WTC11 (cell line): ENCODE measurements around the gene TMEM169. TPM values are rescaled to one million over a fixed set of nuclear protein-coding genes. Genes with fewer than 3 reads are reported as not detected.

ENCODE experiments used
- ATAC-seq: fragments of 200-7000 bp; cut with Tn5 transposase; 2 replicates; pipeline ENCODE4 v1.10.0; 2021; ENCODE audit warnings: mild to moderate bottlenecking, moderate library complexity
- CTCF ChIA-PET: fragments of 300-600 bp; sonication (Branson Sonifier 250); formaldehyde crosslinking; loops from one replicate; lab custom pipeline; 2021; ENCODE audit warnings: antibody characterized with exemption; lab: Charles Lee
- POLR2A ChIA-PET: fragments of 350-600 bp; sonication (Branson Sonifier 250); formaldehyde crosslinking; loops from one replicate; lab custom pipeline; 2021; ENCODE audit warnings: antibody characterized with exemption; lab: Charles Lee
- DNase-seq: peaks from one replicate; pipeline ENCODE4 v3.0.0; 2021; ENCODE audit warnings: low spot score
- H3K27ac Mint-ChIP-seq: 2 replicates; pipeline ENCODE4 v1.8.0; 2021; ENCODE audit warnings: mixed read lengths
- H3K27me3 Mint-ChIP-seq: 2 replicates; pipeline ENCODE4 v1.8.0; 2021; ENCODE audit warnings: low read depth, mild to moderate bottlenecking, moderate library complexity, mixed read lengths
- H3K36me3 Mint-ChIP-seq: 2 replicates; pipeline ENCODE4 v1.8.0; 2021; ENCODE audit warnings: mixed read lengths
- H3K4me1 Mint-ChIP-seq: 2 replicates; pipeline ENCODE4 v1.8.0; 2022; ENCODE audit warnings: mixed read lengths
- H3K4me3 Mint-ChIP-seq: 2 replicates; pipeline ENCODE4 v1.8.0; 2021; ENCODE audit warnings: mild to moderate bottlenecking, moderate library complexity, mixed read lengths
- H3K9me3 Mint-ChIP-seq: 2 replicates; pipeline ENCODE4 v1.8.0; 2021; ENCODE audit warnings: mixed read lengths
- ARID4B ChIP-seq: sonication (generic); formaldehyde crosslinking; IDR thresholded peaks from 2 replicates; pipeline ENCODE4 v1.8.0; 2023; ENCODE audit warnings: missing genetic modification reagents, mild to moderate bottlenecking, borderline replicate concordance
- ELF4 ChIP-seq: sonication (generic); formaldehyde crosslinking; IDR thresholded peaks from 2 replicates; pipeline ENCODE4 v1.8.1; 2022; ENCODE audit warnings: low read depth, mild to moderate bottlenecking, moderate library complexity, missing genetic modification reagents
- ERG ChIP-seq: fragments of 250-450 bp; sonication (Bioruptor Pico); IDR thresholded peaks from 2 replicates; pipeline ENCODE4 v1.8.0; 2021; ENCODE audit warnings: mild to moderate bottlenecking
- FOXP4 ChIP-seq: sonication (generic); formaldehyde crosslinking; IDR thresholded peaks from 2 replicates; pipeline ENCODE4 v1.8.0; 2022; ENCODE audit warnings: mild to moderate bottlenecking, missing genetic modification reagents
- GABPB1 ChIP-seq: sonication (generic); formaldehyde crosslinking; IDR thresholded peaks from 2 replicates; pipeline ENCODE4 v1.8.1; 2023; ENCODE audit warnings: mild to moderate bottlenecking, missing genetic modification reagents
- NFE2L1 ChIP-seq: sonication (generic); formaldehyde crosslinking; IDR thresholded peaks from 2 replicates; pipeline ENCODE4 v1.8.1; 2023; ENCODE audit warnings: missing genetic modification reagents
- NR1H2 ChIP-seq: sonication (generic); formaldehyde crosslinking; IDR thresholded peaks from 2 replicates; pipeline ENCODE4 v1.9.0; 2021; ENCODE audit warnings: mild to moderate bottlenecking, moderate library complexity, missing genetic modification reagents
- PREB ChIP-seq: sonication (generic); formaldehyde crosslinking; IDR thresholded peaks from 2 replicates; pipeline ENCODE4 v1.8.1; 2022; ENCODE audit warnings: mild to moderate bottlenecking, missing genetic modification reagents, moderate library complexity, borderline replicate concordance
- RELA ChIP-seq: sonication (generic); formaldehyde crosslinking; IDR thresholded peaks from 2 replicates; pipeline ENCODE4 v1.8.1; 2022; ENCODE audit warnings: missing genetic modification reagents, mild to moderate bottlenecking, borderline replicate concordance
- STAT6 ChIP-seq: sonication (generic); formaldehyde crosslinking; conservative IDR thresholded peaks from 2 replicates; pipeline ENCODE4 v1.8.1; 2023; ENCODE audit warnings: mild to moderate bottlenecking, low read depth, missing genetic modification reagents, moderate library complexity
- ZNF219 ChIP-seq: sonication (generic); formaldehyde crosslinking; IDR thresholded peaks from 2 replicates; pipeline ENCODE4 v1.8.0; 2023; ENCODE audit warnings: missing genetic modification reagents, mild to moderate bottlenecking, borderline replicate concordance
- ZNF425 ChIP-seq: fragments of 250-450 bp; sonication (Bioruptor Pico); conservative IDR thresholded peaks from 2 replicates; pipeline ENCODE4 v1.9.0; 2021; ENCODE audit warnings: mild to moderate bottlenecking
- total RNA-seq: library from RNA; stranded (reverse); gene quantifications from 3 replicates; pipeline ENCODE4 v1.2.3, GENCODE V29; 2021

The TMEM169 gene
- total RNA-seq, 1 experiment from 2014 or later: 1.8 TPM

DNA sequence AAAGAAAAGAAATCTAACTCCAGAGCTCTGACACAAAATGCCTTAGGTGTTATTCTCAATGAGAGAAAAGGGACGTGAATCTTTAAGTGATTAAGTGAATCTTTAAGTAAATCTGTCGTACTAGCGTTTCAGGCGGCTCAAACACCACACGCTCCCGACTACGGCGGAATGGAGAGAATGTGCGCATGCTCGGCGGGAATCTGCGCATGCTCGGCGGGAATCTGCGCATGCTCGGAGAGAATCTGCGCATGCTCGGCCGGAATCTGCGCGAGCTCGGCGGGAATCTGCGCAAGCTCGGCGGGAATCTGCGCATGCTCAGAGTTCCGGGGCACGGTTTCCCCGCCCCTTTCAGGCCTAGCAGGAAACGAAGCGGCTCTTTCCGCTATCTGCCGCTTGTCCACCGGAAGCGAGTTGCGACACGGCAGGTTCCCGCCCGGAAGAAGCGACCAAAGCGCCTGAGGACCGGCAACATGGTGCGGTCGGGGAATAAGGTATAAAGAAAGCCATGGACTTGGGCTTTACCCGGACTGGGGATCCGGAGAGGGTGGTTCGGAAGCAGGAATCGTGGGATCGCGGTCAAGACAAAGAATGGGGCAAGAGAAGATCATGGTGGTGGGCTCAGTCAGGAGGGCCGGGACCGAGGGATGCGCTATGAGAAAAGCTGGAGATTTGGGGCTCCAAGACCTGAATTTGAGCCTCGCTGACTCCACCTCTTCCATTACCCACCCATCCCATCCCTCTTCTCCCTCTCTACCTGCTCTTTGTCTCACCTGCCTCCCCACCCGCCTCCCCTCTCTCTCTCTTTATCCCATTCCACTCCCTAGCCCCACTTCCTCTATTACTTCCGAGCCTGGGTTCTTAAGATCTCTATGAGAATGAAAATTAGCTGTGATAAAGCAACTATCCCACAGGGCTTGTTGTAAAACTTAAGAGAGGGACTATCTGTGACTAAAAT is 27.5 kb downstream of the TMEM169 start, which contains the start of gene XRCC5 (continued):
- no peak for TF ChIP-seq NR1H2 (CRISPR knock-in tag)

- peak overlapping the region; percentile 99 for H3K27ac Mint-ChIP-seq
- POLR2A ChIA-PET: interaction anchor here (3.5 kb wide), 1 partner anchor 28 kb away, joined by 46 read pairs; the partner anchor contains the start of genes PECR and TMEM169
- H3K36me3 Mint-ChIP-seq: peaks cover 50% of the 10 kb centered on the region
- no peaks in the 10 kb centered on the region; the same call in 1 of the 2 replicates for H3K27me3 Mint-ChIP-seq
- peak overlapping the region; percentile 100 for H3K4me3 Mint-ChIP-seq
- DNase-seq (no peak), ATAC-seq (no peak)
- H3K4me1 Mint-ChIP-seq: peaks cover 53% of the 10 kb centered on the region
- CTCF ChIA-PET: interaction anchor here (0.7 to 3.0 kb wide), 6 partner anchors 17 to 104 kb away, joined by 3 to 22 read pairs (median 4); partner anchors contain the start of genes PECR and TMEM169
- H3K9me3 Mint-ChIP-seq: no peaks in the 10 kb centered on the region
- TF ChIP-seq ZNF219 (CRISPR knock-in tag): no peak
- no peak for TF ChIP-seq ARID4B (CRISPR knock-in tag)
- TF ChIP-seq STAT6 (CRISPR knock-in tag): no peak
- TF ChIP-seq NFE2L1 (CRISPR knock-in tag): no peak
- no peak for TF ChIP-seq FOXP4 (CRISPR knock-in tag)
- TF ChIP-seq ZNF425: no peak
- no peak for TF ChIP-seq GABPB1 (CRISPR knock-in tag)
- no peak for TF ChIP-seq RELA (CRISPR knock-in tag)
- no peak for TF ChIP-seq PREB (CRISPR knock-in tag)
- TF ChIP-seq ELF4: no peak
- TF ChIP-seq ERG (CRISPR knock-in tag): no peak
- TF ChIP-seq, all 79 proteins: peak for 0
These were observed 28.4 kb downstream of the TMEM169 start for GRCh38 chr2:216109962-216110614.
